Astrocyte (in vitro differentiated cells and primary cell): ENCODE results near the gene TM7SF3.

Source experiments
- EZH2 ChIP-seq: IDR thresholded peaks from 2 replicates; pipeline ENCODE4 v1.6.1; 2012; ENCODE audit warnings: mild to moderate bottlenecking, low read length, inconsistent platforms; ENCODE audit not compliant: insufficient read depth
- TF ChIP-seq, protein P1 (sequence below): IDR thresholded peaks from 2 replicates; pipeline ENCODE4 v1.5.1; 2011; ENCODE audit warnings: low read depth, mild to moderate bottlenecking, inconsistent platforms, low read length, moderate library complexity; ENCODE audit not compliant: insufficient read depth

DNA sequence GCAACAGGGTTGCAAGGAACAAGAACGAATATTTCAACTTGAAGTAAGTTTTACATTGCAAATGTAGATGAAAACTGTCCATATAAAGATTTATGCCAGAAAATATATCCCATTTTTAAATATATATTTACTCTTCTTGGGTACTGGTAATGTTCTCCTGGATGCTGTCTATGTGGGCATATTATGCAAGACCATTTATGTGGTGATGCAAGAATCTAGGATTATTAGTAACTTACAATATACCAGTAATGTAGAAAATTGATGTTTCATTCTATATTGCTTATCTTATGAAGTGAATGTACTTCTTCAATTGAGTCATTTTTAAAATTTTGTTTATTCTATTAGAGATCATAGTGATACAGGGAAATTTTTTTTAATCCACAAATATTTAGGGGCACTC lies 50.8 kb downstream of the TM7SF3 start:
- no peak for TF ChIP-seq EZH2
- TF ChIP-seq, protein P1, sequence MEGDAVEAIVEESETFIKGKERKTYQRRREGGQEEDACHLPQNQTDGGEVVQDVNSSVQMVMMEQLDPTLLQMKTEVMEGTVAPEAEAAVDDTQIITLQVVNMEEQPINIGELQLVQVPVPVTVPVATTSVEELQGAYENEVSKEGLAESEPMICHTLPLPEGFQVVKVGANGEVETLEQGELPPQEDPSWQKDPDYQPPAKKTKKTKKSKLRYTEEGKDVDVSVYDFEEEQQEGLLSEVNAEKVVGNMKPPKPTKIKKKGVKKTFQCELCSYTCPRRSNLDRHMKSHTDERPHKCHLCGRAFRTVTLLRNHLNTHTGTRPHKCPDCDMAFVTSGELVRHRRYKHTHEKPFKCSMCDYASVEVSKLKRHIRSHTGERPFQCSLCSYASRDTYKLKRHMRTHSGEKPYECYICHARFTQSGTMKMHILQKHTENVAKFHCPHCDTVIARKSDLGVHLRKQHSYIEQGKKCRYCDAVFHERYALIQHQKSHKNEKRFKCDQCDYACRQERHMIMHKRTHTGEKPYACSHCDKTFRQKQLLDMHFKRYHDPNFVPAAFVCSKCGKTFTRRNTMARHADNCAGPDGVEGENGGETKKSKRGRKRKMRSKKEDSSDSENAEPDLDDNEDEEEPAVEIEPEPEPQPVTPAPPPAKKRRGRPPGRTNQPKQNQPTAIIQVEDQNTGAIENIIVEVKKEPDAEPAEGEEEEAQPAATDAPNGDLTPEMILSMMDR, result no peak
